Measurements from ENCODE around the gene TBX1. TPM values are rescaled to one million over a fixed set of nuclear protein-coding genes. Genes with fewer than 3 reads are reported as not detected.
A peak's percentile ranks its signal among the peaks of the same experiment; 100 is the strongest.

The TBX1 gene
- total and polyA plus RNA-seq, 2 of the 8 experiments (the other 6 are each of a cell fraction or from before 2014, with no cell fraction given): 0.28 TPM; not detected in 1

DNA sequence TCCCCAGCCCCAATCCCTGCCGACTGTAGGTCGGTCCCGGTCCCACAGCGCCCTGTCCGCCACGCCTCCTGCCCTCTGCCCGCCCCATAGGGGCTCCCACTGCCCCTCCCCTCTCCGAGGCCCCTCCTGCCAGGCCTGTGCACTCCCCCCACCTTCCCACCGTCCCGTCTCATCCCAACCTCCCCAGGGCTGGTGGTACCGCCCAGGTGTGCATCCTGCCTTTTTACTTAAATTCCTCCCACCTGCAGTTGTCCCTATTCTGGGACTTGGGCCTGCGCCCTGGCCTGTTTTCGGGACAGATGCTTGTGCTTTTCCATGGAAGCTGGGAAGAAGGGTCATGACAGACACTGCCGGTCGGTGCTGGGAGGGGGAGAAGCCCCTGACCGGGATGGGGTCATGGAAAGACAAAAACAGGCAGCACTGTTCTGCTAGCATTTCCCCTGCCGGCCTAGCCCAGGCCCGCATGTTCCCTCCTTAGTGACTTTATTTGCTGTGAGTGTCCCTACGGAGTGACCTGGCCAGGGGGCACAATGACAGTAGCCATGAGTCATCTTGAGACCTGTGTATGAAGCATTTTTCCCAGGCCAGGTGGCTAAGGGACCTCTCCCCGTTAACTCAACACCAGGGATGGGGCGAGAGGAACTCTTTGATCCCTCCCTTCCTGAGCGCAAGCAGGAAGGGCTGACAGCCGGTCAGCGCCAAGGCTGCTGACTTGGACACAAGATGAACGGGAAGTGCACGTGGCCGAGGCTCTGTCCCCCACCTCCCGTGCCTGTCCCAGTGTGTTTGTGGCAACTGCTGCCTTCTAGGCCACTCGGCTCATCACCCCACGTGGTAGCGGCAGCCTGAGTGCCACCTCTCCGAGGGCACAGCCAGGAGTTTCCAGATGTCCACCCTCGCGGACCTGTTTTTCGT lies 7.1 kb downstream of the TBX1 start:
- H4K5ac ChIP-seq (ENCODE audit: insufficient read length, low read depth, low read length): no peak overlapping the region
- H3K79me1 ChIP-seq (ENCODE audit: low read depth, low read length): no peaks in the 10 kb centered on the region
- H3K18ac ChIP-seq (ENCODE audit: extremely low read depth, low read length): peak overlapping the region; percentile 6; the same call in 1 of the 2 replicates
- H3K4ac ChIP-seq (replicated peaks; ENCODE audit: insufficient read length, low read depth, low read length): no peak overlapping the region
- H2BK20ac ChIP-seq (ENCODE audit: low read length): no peak overlapping the region
- no peak overlapping the region for H2AFZ ChIP-seq (ENCODE audit: low read length)
- peak overlapping the region; percentile 91; the same call in 1 of the 2 replicates for H2AK5ac ChIP-seq (ENCODE audit: low read depth, low read length)
- no peak overlapping the region; the same call in 1 of the 2 replicates for H2BK5ac ChIP-seq (ENCODE audit: low read depth, low read length)
- H3K79me2 ChIP-seq (ENCODE audit: control insufficient read depth in 1 of 2, insufficient read depth in 2 of 2, low read length in 2 of 2): no peaks in the 10 kb centered on the region
- no peak overlapping the region for H2BK12ac ChIP-seq (ENCODE audit: low read depth, low read length)
- H3K23me2 ChIP-seq (ENCODE audit: low read depth, low read length): peaks cover 4% of the 10 kb centered on the region; the same call in 1 of the 2 replicates
- WGBS, 2 experiments (ENCODE audit: extremely low coverage in 1 of 2, insufficient coverage in 1 of 2, insufficient read length in 1 of 2, insufficient replicate concordance in 2 of 2, low coverage in 1 of 2, low lambda C conversion rate in 2 of 2, missing lambda C conversion rate in 1 of 2): 25% methylated on average over 27 of the region's 35 CpGs; no CpG with 5 or more reads in 1 of the 2 experiments
- peak overlapping the region in 2 of 4 experiments; percentile 6 to 44; a peak in 4 of 8 replicates for H3K4me3 ChIP-seq (ENCODE audit: extremely low read depth in 1 of 4, insufficient read depth in 2 of 4, low read depth in 3 of 4, low read length in 4 of 4)
- H3K4me2 ChIP-seq (ENCODE audit: insufficient read depth in 1 of 2, low read depth in 2 of 2, low read length in 2 of 2): peak overlapping the region; percentile 57 to 62
- no peak overlapping the region for H3K56ac ChIP-seq (replicated peaks; ENCODE audit: insufficient read length, low read depth, low read length)
- ChIA-PET POLR2A (ENCODE audit: partially characterized antibody) (interaction anchor here (1.6 kb wide), 1 partner anchor 9 kb away, joined by 4 read pairs; no protein-coding TSS in a partner anchor), CTCF (ENCODE audit: partially characterized antibody) (interaction anchor here (0.7 to 1.5 kb wide), 4 partner anchors 10 to 180 kb away, joined by 3 read pairs; no protein-coding TSS in a partner anchor)
- DNase-seq (ENCODE audit: low read depth in 1 of 2, low spot score in 2 of 2) (no peak), FAIRE-seq (no peak)
- H4K20me1 ChIP-seq (replicated peaks in 1 of 2; ENCODE audit: control insufficient read depth in 1 of 2, insufficient read depth in 2 of 2, low read length in 2 of 2): peaks cover 11 to 22% of the 10 kb centered on the region in 2 experiments
- no peak overlapping the region; the same call in 1 of the 2 replicates for H4K8ac ChIP-seq (ENCODE audit: extremely low read depth, insufficient read depth, low read length)
- H3K23ac ChIP-seq (ENCODE audit: insufficient read length): no peak overlapping the region
- no peak overlapping the region for H3K9ac ChIP-seq (replicated peaks in 1 of 4; ENCODE audit: extremely low read depth in 1 of 4, low read depth in 3 of 4, low read length in 3 of 4)
- no peak overlapping the region for H4K91ac ChIP-seq (replicated peaks; ENCODE audit: insufficient read length, low read length)
- H3K4me1 ChIP-seq (replicated peaks in 1 of 4; ENCODE audit: control insufficient read depth in 3 of 4, insufficient read depth in 4 of 4, low read length in 3 of 4): peaks cover 0 to 39% (median 25%) of the 10 kb centered on the region in 4 experiments; a peak in 6 of 7 replicates
- H3K9me3 ChIP-seq (ENCODE audit: insufficient read depth in 2 of 2, low read depth in 1 of 2, low read length in 1 of 2): no peaks in the 10 kb centered on the region
- TF ChIP-seq, protein P1, sequence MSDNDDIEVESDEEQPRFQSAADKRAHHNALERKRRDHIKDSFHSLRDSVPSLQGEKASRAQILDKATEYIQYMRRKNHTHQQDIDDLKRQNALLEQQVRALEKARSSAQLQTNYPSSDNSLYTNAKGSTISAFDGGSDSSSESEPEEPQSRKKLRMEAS (IDR thresholded peaks at IDR 0.05): 0 out of 2 replicates have a peak, but pooled peaks have one; percentile 36
- no peak for TF ChIP-seq SUZ12 (IDR thresholded peaks at IDR 0.05; ENCODE audit: low read length)
- TF ChIP-seq EGR1 (IDR thresholded peaks at IDR 0.05; ENCODE audit: borderline replicate concordance, low read depth, low read length): no peak
- peaks cover 70 to 86% (median 84%) of the 10 kb centered on the region in 4 experiments for H3K27me3 ChIP-seq (replicated peaks in 1 of 4; ENCODE audit: control insufficient read depth in 3 of 4, extremely low read depth in 1 of 4, insufficient read depth in 3 of 4, low read length in 3 of 4)
- no peak overlapping the region for H3K27ac ChIP-seq (ENCODE audit: low read depth, low read length)
- peaks cover 0 to 3% (median 0%) of the 10 kb centered on the region in 4 experiments; a peak in 1 of 8 replicates for H3K36me3 ChIP-seq (ENCODE audit: control insufficient read depth in 2 of 4, insufficient read depth in 4 of 4, low read length in 3 of 4)
- no peak overlapping the region for H2BK120ac ChIP-seq (replicated peaks; ENCODE audit: low read depth, low read length)
- 0 out of 2 replicates have a peak overlapping the region, but pooled peaks have one; percentile 88 for H2BK15ac ChIP-seq (ENCODE audit: low read length)
- H3K14ac ChIP-seq (ENCODE audit: insufficient read length): no peak overlapping the region
